Chondrocyte (in vitro differentiated cells): ENCODE results near the gene NUDT9. TPM values are rescaled to one million over a fixed set of nuclear protein-coding genes. Genes with fewer than 3 reads are reported as not detected.
A peak's percentile ranks its signal among the peaks of the same experiment; 100 is the strongest.

Source experiments
- DNase-seq: peaks from one replicate; pipeline ENCODE4 v3.0.0; 2021; ENCODE audit warnings: mixed read lengths, low spot score
- H3K27ac Mint-ChIP-seq: one replicate; pipeline ENCODE4 v1.8.0; 2021; ENCODE audit warnings: mild to moderate bottlenecking, moderate library complexity, mixed read lengths; ENCODE audit not compliant: unreplicated experiment
- H3K27me3 Mint-ChIP-seq: 2 replicates; pipeline ENCODE4 v1.8.0; 2021; ENCODE audit warnings: low read depth, mixed read lengths
- H3K36me3 Mint-ChIP-seq: 2 replicates; pipeline ENCODE4 v1.8.0; 2021; ENCODE audit warnings: low read depth, mixed read lengths
- H3K4me1 Mint-ChIP-seq: 2 replicates; pipeline ENCODE4 v1.8.0; 2021; ENCODE audit warnings: low read depth, mild to moderate bottlenecking, mixed read lengths
- H3K4me3 Mint-ChIP-seq: one replicate; pipeline ENCODE4 v1.8.0; 2021; ENCODE audit warnings: mild to moderate bottlenecking, moderate library complexity, mixed read lengths; ENCODE audit not compliant: unreplicated experiment
- H3K9me3 Mint-ChIP-seq: 2 replicates; pipeline ENCODE4 v1.8.0; 2021; ENCODE audit warnings: low read depth, mixed read lengths
- CTCF ChIP-seq: fragments of 200-600 bp; sonication (generic); IDR thresholded peaks from 2 replicates; pipeline ENCODE4 v1.5.0; 2021; ENCODE audit warnings: antibody characterized with exemption, mild to moderate bottlenecking, moderate library complexity
- total RNA-seq: library from RNA; stranded (reverse); gene quantifications from 3 replicates; pipeline ENCODE4 v1.2.1, GENCODE V29; 2021

NUDT9 gene
- total RNA-seq, 1 donor from 2014 or later: 20.5 TPM

DNA sequence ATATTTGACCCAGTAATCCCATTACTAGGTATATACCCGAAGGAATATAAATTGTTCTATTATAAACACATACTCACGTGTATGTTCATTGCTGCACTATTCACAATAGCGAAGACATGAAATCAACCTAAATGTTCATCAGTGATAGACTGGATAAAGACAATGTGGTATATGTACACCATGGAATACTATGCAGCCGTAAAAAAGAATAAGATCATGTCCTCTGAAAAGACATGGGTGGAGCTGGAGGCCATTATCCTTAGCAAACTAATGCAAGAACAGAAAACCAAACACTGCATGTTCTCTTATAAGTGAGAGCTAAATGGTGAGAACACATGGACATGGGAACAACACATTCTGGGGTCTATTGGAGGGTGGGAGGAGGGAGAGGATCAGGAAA lies 36.5 kb downstream of the NUDT9 start:
- H3K4me3 Mint-ChIP-seq: no peak overlapping the region
- DNase-seq: no peak
- H3K36me3 Mint-ChIP-seq: peaks cover 18% of the 10 kb centered on the region
- H3K4me1 Mint-ChIP-seq: peaks cover 5% of the 10 kb centered on the region
- TF ChIP-seq CTCF: no peak
- H3K27me3 Mint-ChIP-seq: no peaks in the 10 kb centered on the region
- H3K9me3 Mint-ChIP-seq: no peaks in the 10 kb centered on the region
- no peak overlapping the region for H3K27ac Mint-ChIP-seq

DNA sequence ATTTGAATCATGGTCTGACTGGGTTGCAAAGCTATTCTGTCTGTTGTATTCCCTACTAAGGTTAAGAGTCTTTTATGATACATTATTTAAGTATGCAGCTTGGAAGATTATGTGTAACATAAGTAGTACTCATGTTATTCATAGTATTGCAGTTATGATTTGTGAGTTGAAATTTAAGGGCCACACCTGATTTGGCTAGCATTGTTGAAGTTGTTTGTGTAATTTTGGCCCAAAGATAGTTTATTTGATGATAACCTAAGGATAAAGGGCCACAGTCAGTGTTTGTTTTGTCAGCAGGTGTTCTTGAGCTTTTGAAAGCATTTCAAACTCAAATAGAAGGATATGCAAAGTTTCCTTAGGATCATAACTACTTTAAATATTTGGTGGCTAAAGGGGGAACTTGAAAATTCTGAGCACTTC lies 38.9 kb downstream of the NUDT9 start:
- H3K27ac Mint-ChIP-seq: no peak overlapping the region
- peaks cover 15% of the 10 kb centered on the region for H3K36me3 Mint-ChIP-seq
- no peaks in the 10 kb centered on the region for H3K27me3 Mint-ChIP-seq
- H3K4me1 Mint-ChIP-seq: peaks cover 8% of the 10 kb centered on the region
- no peaks in the 10 kb centered on the region for H3K9me3 Mint-ChIP-seq
- no peak for DNase-seq
- no peak overlapping the region for H3K4me3 Mint-ChIP-seq
- no peak for TF ChIP-seq CTCF

GRCh38 chr4:87462102-87462501 lies 39.7 kb downstream of the NUDT9 start:
- no peak for DNase-seq
- TF ChIP-seq CTCF: no peak
- peaks cover 8% of the 10 kb centered on the region for H3K4me1 Mint-ChIP-seq
- no peaks in the 10 kb centered on the region for H3K27me3 Mint-ChIP-seq
- H3K36me3 Mint-ChIP-seq: peaks cover 15% of the 10 kb centered on the region
- H3K4me3 Mint-ChIP-seq: no peak overlapping the region
- no peaks in the 10 kb centered on the region for H3K9me3 Mint-ChIP-seq
- H3K27ac Mint-ChIP-seq: no peak overlapping the region

DNA sequence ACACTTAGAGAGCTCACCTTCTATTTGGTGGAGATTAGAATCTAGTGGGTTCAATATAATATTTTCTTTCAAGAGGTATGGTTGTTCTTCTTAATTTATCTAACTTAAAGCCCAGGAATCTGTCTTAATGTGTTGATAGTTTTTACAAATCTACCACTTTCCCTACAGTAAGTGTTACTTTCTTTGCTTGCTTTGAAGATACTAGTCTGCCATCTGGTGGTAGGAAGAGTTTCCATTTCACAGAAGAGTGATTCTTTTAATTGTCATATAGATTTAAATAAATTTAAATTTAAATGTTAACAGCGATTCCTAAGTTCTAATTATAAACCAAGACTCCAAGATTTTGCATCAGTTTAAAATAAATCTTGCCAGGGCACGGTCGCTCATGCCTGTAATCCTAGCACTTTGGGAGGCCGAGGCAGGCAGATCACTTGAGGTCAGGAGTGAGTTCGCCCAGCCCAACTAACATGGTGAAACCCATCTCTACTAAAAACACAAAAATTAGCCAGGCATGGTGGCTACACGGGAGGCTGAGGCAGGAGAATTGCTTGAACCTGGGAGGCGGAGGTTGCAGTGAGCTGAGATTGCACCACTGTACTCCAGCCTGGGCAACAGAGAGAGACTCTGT lies 43.5 kb downstream of the NUDT9 start:
- Mint-ChIP-seq H3K9me3 (no peaks in the 10 kb centered on the region), H3K27me3 (no peaks in the 10 kb centered on the region), H3K4me1 (peaks cover 8% of the 10 kb centered on the region), H3K4me3 (no peak overlapping the region), H3K27ac (no peak overlapping the region), H3K36me3 (no peaks in the 10 kb centered on the region)
- no peak for DNase-seq
- TF ChIP-seq CTCF: peak; percentile 95

DNA sequence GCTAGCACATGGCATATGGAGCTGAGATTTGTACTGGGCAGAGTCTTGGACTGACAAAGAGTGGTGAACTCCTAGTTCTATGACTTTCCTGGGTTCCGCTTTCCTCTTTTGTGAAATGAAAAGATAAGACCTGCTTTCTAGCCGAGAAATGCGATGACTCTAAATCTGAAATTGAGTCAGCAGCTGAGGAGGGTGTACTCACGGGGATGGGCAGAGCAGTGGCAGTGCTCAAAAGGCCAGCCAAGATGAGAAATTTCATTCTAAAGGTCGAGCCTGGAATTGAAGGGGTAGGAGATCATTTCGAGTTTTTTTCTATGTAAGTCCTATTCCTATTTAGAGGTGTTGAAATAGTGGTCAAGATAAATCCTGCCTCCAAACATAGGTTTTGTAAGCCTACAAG lies 47.0 kb downstream of the NUDT9 start:
- no peak overlapping the region for H3K4me3 Mint-ChIP-seq
- no peak for DNase-seq
- H3K36me3 Mint-ChIP-seq: no peaks in the 10 kb centered on the region
- H3K27me3 Mint-ChIP-seq: no peaks in the 10 kb centered on the region
- no peaks in the 10 kb centered on the region for H3K9me3 Mint-ChIP-seq
- no peak for TF ChIP-seq CTCF
- no peak overlapping the region for H3K27ac Mint-ChIP-seq
- H3K4me1 Mint-ChIP-seq: peaks cover 3% of the 10 kb centered on the region
